HuH-7.5 (cell line): ENCODE data around the gene SAMSN1.
"Not testable (repeated sequence)": the region's sequence is repeated elsewhere in the genome, so short reads cannot be mapped to it uniquely, and the experiment has no call there.

Experiments used
- DNase-seq: peaks from one replicate; pipeline ENCODE4 v3.0.0; 2011; ENCODE audit warnings: low spot score

The SAMSN1 gene

DNA sequence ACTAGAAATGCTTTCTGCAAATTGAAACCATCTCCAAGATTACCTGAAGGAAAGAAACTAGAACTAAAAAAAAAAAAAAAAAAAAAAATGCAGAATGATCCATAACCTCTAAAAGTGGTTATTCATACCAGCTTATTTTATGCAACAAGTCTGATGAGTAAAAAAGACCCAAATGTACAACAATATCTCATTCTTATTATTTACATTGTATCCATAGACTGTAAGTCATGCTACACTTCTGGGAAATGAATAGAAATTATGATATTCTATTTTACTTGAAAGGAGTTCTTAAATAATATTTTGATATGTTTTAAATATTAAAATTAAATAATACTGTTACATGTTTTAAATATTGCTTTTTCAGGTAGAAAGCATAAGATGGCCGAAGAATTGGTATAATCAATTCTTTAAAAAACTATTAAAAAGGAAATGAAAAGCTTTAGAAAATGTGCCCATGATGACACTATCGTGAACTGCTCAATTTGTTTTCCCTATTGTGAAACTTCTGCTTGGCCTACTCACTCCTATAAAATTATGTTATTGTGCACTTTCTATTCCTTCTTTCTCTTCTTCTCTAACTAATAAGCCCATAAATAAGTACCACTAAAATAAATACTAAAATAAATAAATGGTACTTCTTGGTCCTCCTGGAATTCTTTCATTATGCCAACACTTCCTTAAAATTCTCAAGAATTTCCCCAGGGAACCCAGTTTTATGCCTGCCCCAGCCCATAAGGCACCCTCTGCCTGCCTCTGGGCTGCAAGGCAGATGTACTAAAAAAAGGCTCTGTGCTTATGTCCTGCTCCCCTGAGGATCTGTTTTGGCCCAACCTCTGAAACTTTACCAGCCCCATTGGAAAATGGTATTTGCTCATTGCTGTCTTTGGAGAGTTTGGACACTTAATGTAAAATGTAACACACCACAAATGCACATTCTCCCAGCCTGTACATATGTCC is 18.1 kb downstream of the SAMSN1 start:
- DNase-seq = no peak

DNA sequence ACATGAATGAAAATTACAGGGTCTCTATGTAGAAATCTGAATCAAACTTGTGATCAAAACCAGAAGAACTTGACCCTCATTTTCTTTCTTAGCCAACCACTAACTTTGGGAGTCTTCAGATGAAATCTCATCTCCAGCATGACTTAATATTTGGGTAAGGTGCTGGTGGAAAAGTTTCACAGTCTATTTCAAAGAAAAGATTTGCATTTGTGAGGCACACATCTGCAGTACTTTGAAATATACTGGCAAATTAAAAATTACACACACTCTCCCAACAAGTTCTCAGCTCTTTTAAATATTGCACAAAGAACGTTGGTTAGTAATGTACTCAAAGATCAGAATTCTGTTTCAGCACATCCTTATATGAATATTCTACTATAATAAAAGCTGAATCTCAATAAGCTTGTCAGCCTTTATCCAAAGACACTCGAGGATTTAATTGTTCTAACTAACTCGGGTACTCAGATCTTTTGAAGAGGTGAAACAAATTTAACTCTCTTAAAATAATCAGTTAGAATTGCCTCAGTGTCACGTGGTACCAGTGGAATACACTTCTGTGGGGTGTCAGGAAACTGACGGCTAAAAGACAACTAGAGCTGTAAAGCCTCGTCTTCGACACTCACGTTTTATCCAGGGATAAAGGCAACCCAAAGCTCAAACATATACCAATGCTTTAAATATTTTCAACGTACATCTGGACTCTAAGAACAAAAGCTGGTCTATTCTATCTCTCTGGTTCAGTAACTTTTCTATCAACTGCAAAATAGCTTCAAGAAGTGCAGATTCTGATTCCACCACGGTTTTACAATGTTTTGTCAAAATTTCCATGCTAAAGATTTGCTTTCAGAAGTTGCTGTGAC is 19.0 kb downstream of the SAMSN1 start:
- no peak for DNase-seq

DNA sequence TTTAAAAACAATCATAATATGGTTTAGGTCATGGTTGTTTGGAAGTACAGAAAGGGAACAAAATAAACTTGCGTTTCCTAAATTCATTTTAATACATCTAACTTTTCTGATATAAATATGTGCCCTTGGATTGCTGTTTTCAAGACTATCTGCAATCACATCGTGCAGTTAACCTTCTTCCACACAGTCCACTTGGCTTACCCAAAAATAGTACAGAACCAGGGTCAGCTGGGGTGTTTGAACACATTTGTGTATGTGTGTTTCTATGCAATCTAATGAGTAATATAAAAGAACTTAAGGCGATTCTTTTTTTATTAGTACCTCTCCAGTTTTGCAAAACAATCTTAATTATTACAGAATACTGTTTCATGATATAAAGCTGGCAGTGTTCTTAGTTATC is 19.9 kb downstream of the SAMSN1 start:
- no peak for DNase-seq

DNA sequence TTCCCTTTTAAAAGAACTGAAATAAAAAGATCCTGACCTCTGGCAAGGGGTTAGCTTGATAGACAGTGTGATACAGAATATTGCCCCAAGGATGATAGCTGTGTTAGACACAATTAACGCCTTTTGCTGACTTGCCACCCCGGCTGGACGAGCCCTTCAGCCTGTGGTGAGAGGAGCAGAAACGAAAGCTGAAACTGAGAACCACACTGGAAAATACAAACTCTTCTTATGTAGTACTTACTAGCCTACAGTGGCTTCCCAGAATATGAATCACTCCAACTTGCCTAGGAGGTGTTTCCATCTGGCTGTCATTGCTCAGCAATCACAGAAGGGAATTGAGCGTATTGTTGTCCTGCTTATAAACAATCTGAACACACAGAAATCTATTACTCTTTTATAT is 22.9 kb downstream of the SAMSN1 start:
- no peak for DNase-seq

DNA sequence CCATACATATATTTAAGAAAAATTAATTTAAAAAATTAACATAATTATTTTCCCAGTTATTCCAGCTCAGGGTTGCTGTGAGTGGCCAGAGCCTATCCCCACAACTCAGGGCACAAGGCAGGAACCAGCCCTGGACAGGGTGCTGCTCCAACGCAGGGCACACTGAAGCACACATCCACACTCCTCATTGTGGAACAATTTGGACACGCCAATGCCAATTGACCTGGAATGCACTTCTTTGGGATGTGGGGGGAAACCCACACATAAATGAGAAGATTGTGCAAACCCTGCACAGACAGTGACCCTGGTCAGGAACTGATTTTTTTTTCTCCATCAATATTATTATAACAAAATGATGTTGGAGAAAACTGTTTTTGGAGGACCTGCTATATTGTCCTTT is 23.4 kb downstream of the SAMSN1 start:
- no peak for DNase-seq

DNA sequence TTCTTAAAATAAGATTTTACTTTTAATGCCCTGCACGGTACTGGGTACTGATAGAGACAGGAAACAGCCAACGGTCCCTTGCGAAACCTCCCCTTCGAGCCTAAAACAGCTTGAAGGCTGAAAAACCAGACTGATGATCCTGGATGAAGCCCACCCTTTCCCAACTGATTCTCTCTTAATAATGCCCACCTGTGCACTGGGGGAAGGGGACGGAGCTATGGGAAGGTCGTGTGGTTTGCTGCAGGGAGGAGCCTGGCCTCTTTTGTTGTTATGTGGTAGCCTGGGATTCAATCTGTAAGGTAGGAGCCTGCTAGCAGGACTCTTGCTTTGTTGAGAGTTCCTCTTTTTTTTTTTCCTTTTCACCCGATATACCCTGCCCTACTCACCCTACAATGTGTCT is 25.6 kb downstream of the SAMSN1 start:
- no peak for DNase-seq

DNA sequence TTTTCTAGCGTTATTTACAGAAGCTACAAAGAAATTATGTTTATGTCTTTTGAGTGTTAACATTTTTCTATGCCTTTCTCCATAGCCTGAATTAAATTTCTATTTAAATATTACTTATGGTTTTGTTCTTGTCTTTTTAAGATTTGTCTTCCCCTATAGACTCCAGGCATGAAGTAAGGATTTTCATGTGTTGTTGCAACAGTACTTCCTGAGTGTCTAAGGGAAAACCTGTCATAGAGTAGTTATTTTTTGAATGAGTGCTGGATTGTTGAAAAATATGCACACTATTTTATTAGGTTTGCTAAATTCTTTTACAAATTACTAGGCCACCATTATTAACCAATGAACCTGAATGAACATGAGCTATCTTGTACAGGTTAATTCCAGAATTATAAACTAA is 27.1 kb downstream of the SAMSN1 start:
- no peak for DNase-seq

DNA sequence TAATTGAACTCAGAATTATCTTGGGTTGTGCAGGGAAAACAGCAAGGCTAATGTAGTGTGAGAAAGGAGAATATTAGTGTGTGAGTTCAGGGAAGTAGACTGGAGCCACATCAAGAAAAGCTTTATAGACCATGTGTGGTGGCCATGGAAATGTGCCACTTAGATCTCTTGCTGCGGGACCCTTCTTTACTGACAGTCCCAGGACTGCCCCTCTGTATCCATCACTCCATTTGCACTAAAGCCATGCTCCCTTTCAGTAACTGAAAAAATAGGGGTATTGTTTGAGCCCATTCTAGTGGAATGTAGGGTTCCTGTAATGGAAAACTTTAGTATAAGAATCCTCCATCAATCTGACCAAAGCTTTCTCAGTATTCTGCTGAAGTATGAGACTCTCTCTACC is 32.3 kb downstream of the SAMSN1 start:
- no peak for DNase-seq

DNA sequence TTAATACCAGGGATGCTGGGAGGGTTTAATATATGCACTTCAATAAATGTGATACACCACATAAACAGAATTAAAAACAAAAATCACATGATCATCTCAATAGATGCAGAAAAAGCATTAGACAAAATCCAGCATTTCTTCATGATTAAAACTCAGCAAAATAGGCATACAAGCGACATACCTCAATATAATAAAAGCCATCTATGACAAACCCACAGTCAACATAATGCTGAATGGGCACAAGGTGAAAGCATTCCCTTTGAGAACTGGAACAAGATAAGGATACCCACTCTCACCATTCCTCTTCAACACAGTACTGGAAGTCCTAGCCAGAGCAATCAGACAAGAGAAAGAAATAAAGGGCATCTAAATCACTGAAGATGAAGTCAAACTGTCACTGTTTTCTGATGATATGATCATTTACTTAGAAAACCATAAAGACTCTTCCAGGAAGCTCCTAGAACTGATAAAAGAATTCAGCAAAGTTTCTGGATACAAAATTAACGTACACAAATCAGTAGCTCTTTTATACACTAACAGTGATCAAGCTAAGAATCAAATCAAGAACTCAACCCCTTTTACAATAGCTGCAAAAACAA is 39.2 kb downstream of the SAMSN1 start:
- DNase-seq = not testable (repeated sequence)

DNA sequence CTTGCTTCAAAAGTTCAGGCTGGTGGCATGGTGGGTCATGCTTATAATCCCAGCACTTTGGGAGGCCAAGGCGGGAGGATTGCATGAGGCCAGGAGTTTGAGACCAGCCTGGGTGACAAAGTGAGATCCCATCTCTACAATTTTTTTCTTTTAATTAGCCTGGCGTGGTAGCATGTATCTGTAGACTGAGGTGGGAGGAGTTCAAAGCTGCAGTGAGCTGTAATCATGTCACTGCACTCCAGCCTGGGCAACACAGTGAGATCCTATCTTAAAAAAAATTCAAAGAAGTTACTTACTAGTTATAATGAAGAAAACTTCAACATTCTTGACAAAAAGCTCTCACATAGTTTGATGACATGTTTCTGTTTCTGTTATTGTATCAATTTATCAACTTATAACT is 45.2 kb downstream of the SAMSN1 start:
- no peak for DNase-seq

DNA sequence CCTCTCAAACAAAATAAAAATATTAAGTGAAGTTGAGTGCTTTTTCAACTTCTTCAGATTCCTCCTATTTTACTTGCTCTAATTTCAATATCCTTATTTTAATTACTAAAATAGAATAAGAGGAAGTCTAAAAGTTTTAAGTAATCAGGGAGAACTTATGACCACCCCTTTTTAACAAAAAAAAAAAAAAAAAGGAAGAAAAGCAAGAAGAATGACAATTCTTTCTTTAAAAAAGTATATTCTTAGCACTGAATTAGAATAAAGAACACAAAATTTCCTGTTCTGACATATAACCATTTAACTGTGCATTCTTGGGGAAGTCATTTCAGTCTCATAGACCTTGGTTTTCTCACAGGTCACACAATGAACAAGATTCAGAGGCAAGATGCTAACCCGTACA is 46.8 kb downstream of the SAMSN1 start:
- no peak for DNase-seq

DNA sequence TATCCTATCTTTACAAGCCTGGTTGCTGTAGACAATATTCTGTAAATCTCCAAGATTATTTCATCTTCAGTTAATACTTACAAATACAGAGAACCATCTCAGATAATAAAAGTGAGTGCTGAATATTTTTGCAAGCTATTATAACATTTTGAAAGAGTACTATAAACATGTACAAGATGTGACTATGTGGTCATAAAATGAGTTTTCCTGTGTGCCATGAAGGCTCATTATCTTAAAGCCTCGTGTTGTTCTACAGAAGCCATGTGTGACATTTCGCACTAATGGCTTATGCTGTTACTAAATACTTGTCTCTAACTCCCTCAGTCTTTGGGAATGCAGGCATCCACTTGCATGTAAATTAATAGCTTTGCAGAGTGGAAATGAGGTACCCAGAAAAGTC is 48.3 kb downstream of the SAMSN1 start:
- no peak for DNase-seq

DNA sequence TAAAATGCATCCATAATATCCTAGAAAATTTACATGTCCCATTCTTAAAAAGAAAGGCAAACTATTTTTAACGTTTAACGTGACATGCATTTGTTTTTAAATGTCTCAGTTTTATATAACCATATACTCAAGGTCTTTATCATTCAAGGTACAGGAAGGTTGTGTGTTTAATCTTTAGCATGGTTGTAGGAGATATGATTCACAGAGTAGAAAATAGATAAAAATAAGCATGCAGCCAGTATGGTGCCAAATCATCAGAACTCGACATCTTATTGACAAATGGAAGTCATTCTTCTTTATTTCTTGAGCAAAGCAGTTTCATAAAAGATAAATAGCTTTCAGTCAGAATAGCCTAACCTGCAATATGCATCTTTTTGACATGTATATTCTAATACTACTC is 51.0 kb downstream of the SAMSN1 start:
- DNase-seq = no peak

DNA sequence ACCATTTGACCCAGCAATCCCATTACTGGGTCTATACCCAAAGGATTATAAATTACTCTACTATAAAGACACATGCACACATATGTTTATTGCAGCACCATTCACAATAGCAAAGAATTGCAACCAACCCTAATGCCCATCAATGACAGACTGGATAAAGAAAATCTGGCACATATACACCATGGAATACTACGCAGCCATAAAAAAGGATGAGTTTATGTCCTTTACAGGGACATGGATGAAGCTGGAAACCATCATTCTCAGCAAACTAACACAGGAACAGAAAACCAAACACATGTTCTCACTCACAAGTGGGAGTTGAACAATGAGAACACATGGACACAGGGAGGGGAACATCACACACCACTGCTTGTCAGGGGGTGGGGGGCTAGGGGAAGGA is 51.9 kb downstream of the SAMSN1 start:
- not testable (repeated sequence) for DNase-seq

DNA sequence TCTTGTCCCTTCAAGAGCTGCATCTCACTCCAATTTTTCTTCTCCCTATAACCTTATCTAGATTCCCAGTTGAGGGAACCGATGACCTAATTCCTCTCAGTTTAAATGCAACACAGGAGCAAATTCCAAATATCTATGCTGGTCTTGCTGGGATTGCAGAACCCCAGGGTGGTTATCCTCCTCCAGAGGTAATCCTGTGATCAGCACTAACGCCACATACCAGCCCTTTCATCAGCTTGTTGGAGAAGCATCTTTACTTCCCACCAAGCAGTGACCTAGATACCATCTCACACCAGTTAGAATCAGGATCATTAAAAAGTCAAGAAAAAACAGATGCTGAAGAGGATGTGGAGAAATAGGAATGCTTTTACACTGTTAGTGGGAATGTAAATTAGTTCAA is 52.4 kb downstream of the SAMSN1 start:
- no peak for DNase-seq

DNA sequence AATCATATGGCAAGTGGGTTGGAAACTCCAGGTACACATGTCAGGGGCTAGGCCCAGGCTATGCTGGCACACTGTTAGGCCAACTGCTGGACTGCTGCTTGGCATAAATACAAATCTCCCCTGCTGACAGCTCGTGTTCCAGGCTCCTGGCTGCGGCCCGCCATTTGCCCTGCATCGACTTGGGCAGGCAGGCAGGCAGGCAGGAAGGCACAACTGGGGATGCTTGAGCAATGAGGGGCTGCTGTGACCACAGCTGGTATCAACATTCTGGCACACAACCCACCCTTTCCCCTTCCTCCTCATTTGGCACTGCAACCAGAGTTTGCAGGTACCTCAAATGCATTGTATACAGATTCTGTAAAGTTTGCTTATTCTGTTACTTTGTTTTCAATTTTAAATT is 53.2 kb downstream of the SAMSN1 start:
- DNase-seq = no peak

DNA sequence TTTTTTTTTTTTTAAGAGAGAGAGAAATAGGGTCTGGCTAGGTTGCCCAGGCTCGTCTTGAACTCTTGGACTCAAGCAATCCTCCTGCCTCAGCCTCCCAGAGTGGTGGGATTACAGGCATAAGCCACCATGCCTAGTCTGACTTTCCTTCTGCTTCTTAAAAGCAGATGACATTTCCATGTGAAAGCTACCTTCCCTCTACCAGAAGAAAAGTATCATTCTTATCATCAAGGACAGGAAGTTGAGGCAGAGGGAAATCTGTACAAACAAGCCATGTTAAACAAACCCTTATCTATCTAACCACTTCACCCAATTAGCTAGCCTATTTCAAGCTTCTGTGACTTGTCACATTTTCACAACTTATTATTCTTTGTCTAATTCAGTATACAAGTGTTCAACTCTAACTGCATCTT is 54.8 kb downstream of the SAMSN1 start:
- DNase-seq = no peak

DNA sequence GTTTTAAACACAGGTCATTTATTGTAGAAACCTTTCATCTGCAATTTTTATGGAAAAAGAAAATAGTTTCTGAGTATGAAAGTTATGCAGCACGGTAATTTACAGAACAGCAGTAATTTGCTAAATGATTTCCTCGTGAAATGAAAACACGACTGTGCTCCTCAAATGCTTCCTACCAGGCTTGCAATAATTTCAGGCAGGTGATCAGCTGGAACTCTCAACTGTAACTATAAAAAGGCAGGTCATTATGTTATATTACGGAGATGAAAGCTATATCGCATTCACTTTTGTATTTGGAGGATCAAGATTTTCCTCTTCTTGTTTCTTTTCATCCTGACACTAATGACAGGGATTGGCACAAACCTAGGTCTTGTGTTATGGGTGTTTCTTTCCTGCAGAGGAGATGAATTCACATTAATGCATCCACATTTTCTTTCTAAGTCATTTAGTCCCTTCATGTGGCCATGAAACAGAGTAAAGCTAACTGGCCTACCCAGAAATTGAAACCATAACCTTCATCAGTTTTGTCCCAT is 57.4 kb downstream of the SAMSN1 start:
- no peak for DNase-seq

DNA sequence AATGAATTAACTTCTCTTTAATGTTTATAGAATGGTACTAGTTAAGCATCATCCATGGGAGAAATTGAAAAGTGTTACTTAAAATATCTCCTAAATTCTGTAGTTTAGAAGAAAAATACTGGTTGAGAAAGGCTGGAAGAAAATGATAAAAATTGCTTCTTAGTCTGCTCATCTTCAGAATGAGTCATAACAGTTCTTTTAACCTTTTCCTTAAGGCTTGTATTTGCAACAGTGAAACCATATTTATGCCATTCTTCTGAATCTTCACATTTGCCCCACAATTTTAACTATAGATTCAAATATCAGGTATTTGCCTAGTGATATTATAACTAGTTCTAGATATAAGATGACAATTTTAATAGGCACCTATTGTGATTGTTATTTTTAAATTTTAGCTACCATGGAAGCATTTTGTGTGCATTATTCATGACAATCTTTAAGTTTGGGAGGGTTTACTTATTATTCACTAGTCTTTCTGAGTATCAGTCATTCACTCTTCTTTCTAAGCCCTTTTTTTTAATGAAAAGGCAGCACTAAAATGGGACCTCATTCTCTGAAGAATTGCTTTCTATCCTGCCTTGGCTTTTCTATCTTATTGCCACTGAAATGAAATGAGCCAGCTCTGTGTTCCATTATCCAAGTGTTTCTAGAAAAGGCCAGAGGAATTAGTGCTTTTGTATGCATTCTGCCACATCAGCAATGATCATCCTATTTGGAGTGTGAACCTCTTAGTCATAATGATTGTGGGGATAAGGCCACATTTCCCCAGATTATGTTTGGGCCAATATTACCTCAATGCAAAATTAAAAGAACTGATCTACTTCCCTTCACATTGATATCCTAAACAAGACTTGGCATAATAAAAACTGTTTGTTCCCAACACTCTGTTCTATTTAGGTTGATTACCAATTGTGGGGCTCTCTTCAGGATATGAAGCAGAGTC is 58.4 kb downstream of the SAMSN1 start:
- no peak for DNase-seq

DNA sequence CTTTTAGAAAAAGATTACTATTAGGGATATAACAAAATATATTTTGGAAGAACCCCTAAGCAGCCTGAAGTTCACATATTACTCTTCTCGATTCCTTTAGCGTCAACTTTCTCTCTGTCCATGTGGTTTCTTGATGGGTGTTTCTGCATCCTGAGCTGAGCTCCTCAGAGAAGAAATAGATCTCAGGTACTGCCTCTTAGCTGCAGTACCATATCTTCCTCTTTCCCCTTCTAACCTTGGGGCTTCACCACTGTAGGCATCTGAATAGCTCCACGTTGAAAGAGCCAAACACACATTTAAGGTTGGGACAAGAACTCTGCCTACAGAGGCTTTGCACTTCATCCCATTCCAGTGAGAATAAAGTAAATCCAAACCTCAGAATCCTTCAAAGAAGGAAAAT is 59.2 kb downstream of the SAMSN1 start:
- DNase-seq = no peak
